ENCODE measurements around the gene ADAMTSL3. TPM values are rescaled to one million over a fixed set of nuclear protein-coding genes. Genes with fewer than 3 reads are reported as not detected.

Gene ADAMTSL3
- total and polyA plus RNA-seq, 2 of the 8 experiments (the other 6 are each of a cell fraction or from before 2014, with no cell fraction given) = 0.35 to 1.4 TPM

DNA sequence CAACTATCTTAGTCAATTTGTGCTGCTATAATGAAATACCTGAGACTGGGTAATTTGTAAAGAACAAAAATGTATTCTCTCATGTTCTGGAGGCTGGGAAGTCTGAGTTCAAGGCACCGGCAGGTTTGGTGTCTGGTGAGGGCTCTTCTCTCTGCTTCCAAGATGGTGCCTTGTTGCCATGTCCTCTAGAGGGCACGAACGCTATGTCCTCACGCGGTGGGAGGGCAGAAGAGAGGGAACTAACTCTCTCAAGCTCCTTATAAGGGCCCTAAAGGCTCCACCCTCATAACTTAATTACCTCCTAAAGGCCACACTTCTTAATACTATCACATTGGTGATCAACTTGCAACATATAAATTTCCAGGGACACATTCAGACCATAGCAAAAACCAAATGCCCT, 108.4 kb downstream of the ADAMTSL3 start:
- POLR2A ChIA-PET (ENCODE audit: partially characterized antibody) = no interaction called here
- CTCF ChIA-PET (ENCODE audit: partially characterized antibody) = interaction anchor here (0.6 to 0.9 kb wide), 2 partner anchors 12 to 81 kb away, joined by 3 to 5 read pairs; no protein-coding TSS in a partner anchor
- no peaks in the 10 kb centered on the region for H3K79me2 ChIP-seq (ENCODE audit: control insufficient read depth in 1 of 2, insufficient read depth in 2 of 2, low read length in 2 of 2)
- H3K4ac ChIP-seq (replicated peaks; ENCODE audit: insufficient read length, low read depth, low read length) = no peak overlapping the region
- FAIRE-seq = no peak
- H3K18ac ChIP-seq (ENCODE audit: extremely low read depth, low read length) = no peak overlapping the region
- no peak overlapping the region for H3K14ac ChIP-seq (ENCODE audit: insufficient read length)
- no peak overlapping the region for H4K5ac ChIP-seq (ENCODE audit: insufficient read length, low read depth, low read length)
- H2BK15ac ChIP-seq (ENCODE audit: low read length) = no peak overlapping the region
- H3K9ac ChIP-seq (replicated peaks in 1 of 4; ENCODE audit: extremely low read depth in 1 of 4, low read depth in 3 of 4, low read length in 3 of 4) = no peak overlapping the region
- peaks cover 2 to 5% of the 10 kb centered on the region in 2 experiments for H3K9me3 ChIP-seq (ENCODE audit: insufficient read depth in 2 of 2, low read depth in 1 of 2, low read length in 1 of 2)
- no peak overlapping the region for H3K4me3 ChIP-seq (ENCODE audit: extremely low read depth in 1 of 4, insufficient read depth in 2 of 4, low read depth in 3 of 4, low read length in 4 of 4)
- no peaks in the 10 kb centered on the region for H3K27me3 ChIP-seq (replicated peaks in 1 of 4; ENCODE audit: control insufficient read depth in 3 of 4, extremely low read depth in 1 of 4, insufficient read depth in 3 of 4, low read length in 3 of 4)
- no peak overlapping the region for H2BK20ac ChIP-seq (ENCODE audit: low read length)
- H3K27ac ChIP-seq (ENCODE audit: low read depth, low read length) = no peak overlapping the region
- no peak overlapping the region for H2AK5ac ChIP-seq (ENCODE audit: low read depth, low read length)
- no peaks in the 10 kb centered on the region for H3K79me1 ChIP-seq (ENCODE audit: low read depth, low read length)
- no peak for DNase-seq (ENCODE audit: low read depth in 1 of 2, low spot score in 2 of 2)
- H4K8ac ChIP-seq (ENCODE audit: extremely low read depth, insufficient read depth, low read length) = no peak overlapping the region
- H3K23ac ChIP-seq (ENCODE audit: insufficient read length) = no peak overlapping the region
- H3K23me2 ChIP-seq (ENCODE audit: low read depth, low read length) = no peaks in the 10 kb centered on the region
- H4K20me1 ChIP-seq (replicated peaks in 1 of 2; ENCODE audit: control insufficient read depth in 1 of 2, insufficient read depth in 2 of 2, low read length in 2 of 2) = no peaks in the 10 kb centered on the region
- whole genome bisulfite sequencing, 2 experiments (ENCODE audit: extremely low coverage in 1 of 2, insufficient coverage in 1 of 2, insufficient read length in 1 of 2, insufficient replicate concordance in 2 of 2, low coverage in 1 of 2, low lambda C conversion rate in 2 of 2, missing lambda C conversion rate in 1 of 2) = 90% methylated on average over 5 of the region's 5 CpGs; no CpG with 5 or more reads in 1 of the 2 experiments
- no peak overlapping the region for H2BK5ac ChIP-seq (ENCODE audit: low read depth, low read length)
- no peak overlapping the region for H3K4me2 ChIP-seq (ENCODE audit: insufficient read depth in 1 of 2, low read depth in 2 of 2, low read length in 2 of 2)
- H4K91ac ChIP-seq (replicated peaks; ENCODE audit: insufficient read length, low read length) = no peak overlapping the region
- H3K36me3 ChIP-seq (ENCODE audit: control insufficient read depth in 2 of 4, insufficient read depth in 4 of 4, low read length in 3 of 4) = no peaks in the 10 kb centered on the region
- H2BK120ac ChIP-seq (replicated peaks; ENCODE audit: low read depth, low read length) = no peak overlapping the region
- H2AFZ ChIP-seq (ENCODE audit: low read length) = no peak overlapping the region
- no peak overlapping the region for H3K56ac ChIP-seq (replicated peaks; ENCODE audit: insufficient read length, low read depth, low read length)
- H2BK12ac ChIP-seq (ENCODE audit: low read depth, low read length) = no peak overlapping the region
- no peaks in the 10 kb centered on the region for H3K4me1 ChIP-seq (replicated peaks in 1 of 4; ENCODE audit: control insufficient read depth in 3 of 4, insufficient read depth in 4 of 4, low read length in 3 of 4)
- TF ChIP-seq, protein P1, sequence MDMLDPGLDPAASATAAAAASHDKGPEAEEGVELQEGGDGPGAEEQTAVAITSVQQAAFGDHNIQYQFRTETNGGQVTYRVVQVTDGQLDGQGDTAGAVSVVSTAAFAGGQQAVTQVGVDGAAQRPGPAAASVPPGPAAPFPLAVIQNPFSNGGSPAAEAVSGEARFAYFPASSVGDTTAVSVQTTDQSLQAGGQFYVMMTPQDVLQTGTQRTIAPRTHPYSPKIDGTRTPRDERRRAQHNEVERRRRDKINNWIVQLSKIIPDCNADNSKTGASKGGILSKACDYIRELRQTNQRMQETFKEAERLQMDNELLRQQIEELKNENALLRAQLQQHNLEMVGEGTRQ (IDR thresholded peaks at IDR 0.05; ENCODE audit: low read length) = no peak
- TF ChIP-seq TBP (IDR thresholded peaks at IDR 0.05; ENCODE audit: low read depth, low read length) (no peak), CHD2 (IDR thresholded peaks at IDR 0.05; ENCODE audit: low read length) (no peak), CTBP2 (IDR thresholded peaks at IDR 0.05; ENCODE audit: borderline replicate concordance, insufficient read depth, insufficient read length, low read length) (no peak), HDAC2 (IDR thresholded peaks at IDR 0.05; ENCODE audit: borderline replicate concordance in 1 of 2, low read depth in 2 of 2, low read length in 2 of 2) (no peak), SP1 (IDR thresholded peaks at IDR 0.05; ENCODE audit: low read depth, low read length) (no peak), SIRT6 (IDR thresholded peaks at IDR 0.05; ENCODE audit: low read length) (no peak), CHD1 (IDR thresholded peaks at IDR 0.05; ENCODE audit: low read depth, low read length) (no peak), TCF12 (IDR thresholded peaks at IDR 0.05; ENCODE audit: low read depth, low read length) (no peak), TEAD4 (IDR thresholded peaks at IDR 0.05; ENCODE audit: low read depth, low read length) (no peak), RBBP5 (IDR thresholded peaks at IDR 0.05; ENCODE audit: borderline replicate concordance, low read depth, low read length) (no peak), GABPA (IDR thresholded peaks at IDR 0.05; ENCODE audit: borderline replicate concordance, insufficient read depth, low read length) (no peak), SIN3A (conservative IDR thresholded peaks at IDR 0.05 in 1 of 2, IDR thresholded peaks at IDR 0.05 in 1 of 2; ENCODE audit: low read depth in 1 of 2, low read length in 2 of 2) (no peak), POLR2A (IDR thresholded peaks at IDR 0.05; ENCODE audit: control extremely low read depth in 1 of 2, low read depth in 2 of 2, low read length in 2 of 2) (no peak)
